Upper lobe of left lung (tissue), 4 donors: ENCODE results near the gene ANGPT4.

Experiments used
- EP300 ChIP-seq, 4 donors: sonication (generic); formaldehyde crosslinking; IDR thresholded peaks; one replicate each; pipeline ENCODE4 v1.5.1; 2017; ENCODE audit warnings: antibody characterized with exemption in 4 of 4, control low read depth in 2 of 4
- POLR2A ChIP-seq, 4 donors: fragments of 450-650 bp; IDR thresholded peaks; one replicate each; pipeline ENCODE4 v1.5.1; 2016 to 2017; ENCODE audit warnings: antibody characterized with exemption in 4 of 4, mild to moderate bottlenecking in 2 of 4
- TF ChIP-seq, protein P1 (sequence below), 6 experiments: fragments of 450-650 bp in 4 of 6; fragments of 200-600 bp in 2 of 6; sonication (generic) in 2 of 6; IDR thresholded peaks; one replicate each; pipeline ENCODE4 v1.5.1; 2016 to 2019; ENCODE audit warnings: antibody characterized with exemption in 6 of 6

DNA sequence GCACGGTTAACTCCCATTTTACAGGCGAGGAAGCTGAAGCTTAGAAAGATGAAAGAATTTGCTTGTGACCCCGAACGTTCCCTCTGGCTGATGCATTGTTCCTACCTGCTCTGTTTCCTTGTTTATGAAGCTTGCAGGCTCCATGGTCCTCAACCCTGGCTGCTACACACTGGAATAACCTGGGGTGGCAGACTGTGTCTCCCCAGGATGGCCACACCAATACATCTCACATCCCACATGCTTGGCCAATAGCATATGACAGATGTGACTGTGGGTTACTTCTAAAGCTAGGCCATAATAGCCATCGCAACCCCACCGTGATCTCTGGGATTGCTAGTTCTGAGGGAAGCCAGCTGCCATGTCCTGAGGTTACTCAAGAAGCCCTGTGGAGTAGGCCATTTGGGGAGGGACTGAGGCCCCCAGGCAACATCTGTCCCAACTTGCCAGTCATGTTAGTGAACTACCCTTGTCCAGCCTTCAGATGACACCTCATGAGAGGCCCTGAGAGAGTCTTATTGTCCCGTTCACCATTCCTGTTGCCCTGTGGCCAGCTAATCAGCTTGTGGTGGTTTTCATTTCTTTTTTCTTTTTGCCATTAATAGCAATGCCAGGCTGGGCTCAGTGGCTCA lies 89.3 kb downstream of the ANGPT4 start:
- TF ChIP-seq POLR2A (IDR thresholded peaks at IDR 0.05) (no peak), EP300 (IDR thresholded peaks at IDR 0.05) (no peak)
- TF ChIP-seq, protein P1, sequence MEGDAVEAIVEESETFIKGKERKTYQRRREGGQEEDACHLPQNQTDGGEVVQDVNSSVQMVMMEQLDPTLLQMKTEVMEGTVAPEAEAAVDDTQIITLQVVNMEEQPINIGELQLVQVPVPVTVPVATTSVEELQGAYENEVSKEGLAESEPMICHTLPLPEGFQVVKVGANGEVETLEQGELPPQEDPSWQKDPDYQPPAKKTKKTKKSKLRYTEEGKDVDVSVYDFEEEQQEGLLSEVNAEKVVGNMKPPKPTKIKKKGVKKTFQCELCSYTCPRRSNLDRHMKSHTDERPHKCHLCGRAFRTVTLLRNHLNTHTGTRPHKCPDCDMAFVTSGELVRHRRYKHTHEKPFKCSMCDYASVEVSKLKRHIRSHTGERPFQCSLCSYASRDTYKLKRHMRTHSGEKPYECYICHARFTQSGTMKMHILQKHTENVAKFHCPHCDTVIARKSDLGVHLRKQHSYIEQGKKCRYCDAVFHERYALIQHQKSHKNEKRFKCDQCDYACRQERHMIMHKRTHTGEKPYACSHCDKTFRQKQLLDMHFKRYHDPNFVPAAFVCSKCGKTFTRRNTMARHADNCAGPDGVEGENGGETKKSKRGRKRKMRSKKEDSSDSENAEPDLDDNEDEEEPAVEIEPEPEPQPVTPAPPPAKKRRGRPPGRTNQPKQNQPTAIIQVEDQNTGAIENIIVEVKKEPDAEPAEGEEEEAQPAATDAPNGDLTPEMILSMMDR (IDR thresholded peaks at IDR 0.05): no peak
